ENCODE measurements around the gene RBM39.
"Not testable (repeated sequence)": the region's sequence is repeated elsewhere in the genome, so short reads cannot be mapped to it uniquely, and the experiment has no call there.

- not testable (repeated sequence) for TF ChIP-seq CTCF (IDR thresholded peaks at IDR 0.05; ENCODE audit: low read depth, low read length); EZH2phosphoT487 (IDR thresholded peaks at IDR 0.05; ENCODE audit: low read depth)
These were observed 43.5 kb upstream of the RBM39 start for GRCh38 chr20:35785541-35785940.
